DOHH2 (cell line): Measurements from ENCODE around the gene TMEM171.

Experiments
- CTCF ChIP-seq: fragments of 200-600 bp; sonication (generic); IDR thresholded peaks from one replicate; pipeline ENCODE4 v1.5.1; 2014; ENCODE audit warnings: antibody characterized with exemption, mild to moderate bottlenecking, low read depth, low read length; ENCODE audit not compliant: poor library complexity, severe bottlenecking
- EZH2phosphoT487 ChIP-seq: fragments of 200-600 bp; sonication (generic); IDR thresholded peaks from 2 replicates; pipeline ENCODE4 v1.6.1; 2017; ENCODE audit warnings: borderline replicate concordance, mild to moderate bottlenecking, antibody characterized with exemption, low read length, moderate library complexity, mixed read lengths

GRCh38 chr5:73112359-73112758 is 8.0 kb upstream of the TMEM171 start:
- TF ChIP-seq CTCF = no peak
- TF ChIP-seq EZH2phosphoT487 = no peak
